A673 (cell line): ENCODE measurements around the gene MYH1. TPM values are rescaled to one million over a fixed set of nuclear protein-coding genes. Genes with fewer than 3 reads are reported as not detected.
"Not testable (repeated sequence)": the region's sequence is repeated elsewhere in the genome, so short reads cannot be mapped to it uniquely, and the experiment has no call there.

Experiments
- BruUV-seq: library from RNA; stranded (reverse); fragments of 400-500 nt; replicated peaks from 2 replicates; lab custom pipeline; 2021; lab: Mats Ljungman, UMichigan
- CTCF ChIA-PET: fragments of 300-600 bp; sonication (Branson Sonifier 250); formaldehyde crosslinking; loops from one replicate; lab custom pipeline; 2022; ENCODE audit warnings: antibody characterized with exemption; lab: Charles Lee
- POLR2A ChIA-PET: fragments of 300-600 bp; sonication (Branson Sonifier 250); formaldehyde crosslinking; loops from one replicate; lab custom pipeline; 2022; ENCODE audit warnings: antibody characterized with exemption; ENCODE audit not compliant: low non-redundant PET; lab: Charles Lee
- DNase-seq: peaks from one replicate; pipeline ENCODE4 v3.0.0-alpha.2; 2015; ENCODE audit warnings: low spot score
- H3K27ac ChIP-seq: fragments of 200-600 bp; sonication (generic); 2 replicates; pipeline ENCODE4 v1.5.1; 2016; ENCODE audit warnings: mixed run types, low read depth, mild to moderate bottlenecking, mixed read lengths, antibody characterized with exemption, low read length; ENCODE audit not compliant: poor library complexity, severe bottlenecking
- H3K27me3 ChIP-seq: fragments of 200-600 bp; sonication (generic); replicated peaks from 2 replicates; pipeline ENCODE4 v1.6.1; 2017; ENCODE audit warnings: mixed run types, low read depth, mild to moderate bottlenecking, mixed read lengths, antibody characterized with exemption, low read length; ENCODE audit not compliant: insufficient read depth, poor library complexity
- H3K36me3 ChIP-seq: fragments of 200-600 bp; sonication (generic); 2 replicates; pipeline ENCODE4 v1.6.1; 2016; ENCODE audit warnings: mixed run types, mild to moderate bottlenecking, mixed read lengths, antibody characterized with exemption, low read length; ENCODE audit not compliant: insufficient read depth, poor library complexity, severe bottlenecking
- H3K4me1 ChIP-seq: fragments of 200-600 bp; sonication (generic); 2 replicates; pipeline ENCODE4 v1.6.1; 2017; ENCODE audit warnings: mixed run types, mild to moderate bottlenecking, mixed read lengths, antibody characterized with exemption, low read length; ENCODE audit not compliant: insufficient read depth, poor library complexity, severe bottlenecking
- H3K4me3 ChIP-seq: fragments of 200-600 bp; sonication (generic); 2 replicates; pipeline ENCODE4 v1.5.1; 2016; ENCODE audit warnings: low read depth, mixed run types, mild to moderate bottlenecking, mixed read lengths, low read length; ENCODE audit not compliant: poor library complexity, severe bottlenecking
- H3K9me3 ChIP-seq: fragments of 200-600 bp; sonication (generic); 2 replicates; pipeline ENCODE4 v1.6.1; 2016; ENCODE audit warnings: mixed run types, low read depth, mild to moderate bottlenecking, mixed read lengths, antibody characterized with exemption, low read length; ENCODE audit not compliant: poor library complexity, severe bottlenecking
- CTCF ChIP-seq: fragments of 300-800, 200-600 bp; sonication (generic); conservative IDR thresholded peaks from 2 replicates; pipeline ENCODE4 v1.5.1; 2017; ENCODE audit warnings: low read depth, mild to moderate bottlenecking, antibody characterized with exemption, low read length, moderate library complexity, mixed read lengths
- EZH2 ChIP-seq: fragments of 200-600 bp; sonication (generic); IDR thresholded peaks from 2 replicates; pipeline ENCODE4 v1.6.1; 2017; ENCODE audit warnings: borderline replicate concordance, low read depth, mild to moderate bottlenecking, mixed read lengths, antibody characterized with exemption, low read length; ENCODE audit not compliant: poor library complexity, severe bottlenecking
- intact Hi-C: fragments of 100-400 bp; cut with micrococcal nuclease; formaldehyde crosslinking; loops from one replicate; pipeline ENCODE4 v1.10.0; 2022; ENCODE audit not compliant: unreplicated experiment
- total RNA-seq: library from RNA; stranded (reverse); gene quantifications from 2 replicates; pipeline ENCODE4 v1.2.3, GENCODE V29; 2021

Gene MYH1
- total RNA-seq, 1 experiment from 2014 or later: 0.39 TPM

- intact Hi-C loops: no loop called here
- H3K27me3 ChIP-seq: no peaks in the 10 kb centered on the region
- POLR2A ChIA-PET: no interaction called here
- BruUV-seq: no TSS peak
- TF ChIP-seq CTCF (no peak), EZH2 (no peak)
- no peak for DNase-seq
- H3K9me3 ChIP-seq: no peaks in the 10 kb centered on the region
- H3K4me3 ChIP-seq: no peak within 1 kb of the TSS
- no peaks in the 10 kb centered on the region for H3K4me1 ChIP-seq
- H3K27ac ChIP-seq: no peak within 1 kb of the TSS
- no peaks in the 10 kb centered on the region for H3K36me3 ChIP-seq
- CTCF ChIA-PET: no interaction called here
These were observed 30.9 kb upstream of the MYH1 start, which contains the start of gene MYH2 for GRCh38 chr17:10549096-10549842. MYH2 (minus strand) TSS chr17:10549658; CDS start chr17:10547920, 1,738 bp downstream.

GRCh38 chr17:10547351-10547750 is 29.0 kb upstream of the MYH1 start:
- TF ChIP-seq CTCF (no peak), EZH2 (no peak)
- Histone ChIP-seq H3K4me3 (no peak overlapping the region), H3K27me3 (no peaks in the 10 kb centered on the region), H3K27ac (no peak overlapping the region), H3K36me3 (no peaks in the 10 kb centered on the region), H3K9me3 (no peaks in the 10 kb centered on the region), H3K4me1 (no peaks in the 10 kb centered on the region)
- DNase-seq: no peak
- POLR2A ChIA-PET: no interaction called here
- CTCF ChIA-PET: no interaction called here
- no TSS peak for BruUV-seq
- intact Hi-C loops: no loop called here

GRCh38 chr17:10543486-10543885 is 25.1 kb upstream of the MYH1 start:
- peak; percentile 12 for DNase-seq
- H3K4me1 ChIP-seq, H3K4me3 ChIP-seq, CTCF ChIA-PET, H3K36me3 ChIP-seq, intact Hi-C loops, H3K27ac ChIP-seq, POLR2A ChIA-PET, BruUV-seq, H3K27me3 ChIP-seq, H3K9me3 ChIP-seq: not testable (repeated sequence)
- peak; percentile 19; the same call in 1 of the 2 replicates for TF ChIP-seq CTCF

- H3K4me3 ChIP-seq, CTCF ChIA-PET, DNase-seq, H3K9me3 ChIP-seq, BruUV-seq, intact Hi-C loops, H3K27ac ChIP-seq, H3K27me3 ChIP-seq, POLR2A ChIA-PET, H3K36me3 ChIP-seq, H3K4me1 ChIP-seq: not testable (repeated sequence)
These were observed 22.8 kb upstream of the MYH1 start for GRCh38 chr17:10541179-10541578.
